IMR-90 (cell line): ENCODE results near the gene CNTRL. TPM values are rescaled to one million over a fixed set of nuclear protein-coding genes. Genes with fewer than 3 reads are reported as not detected.

Source experiments
- ATAC-seq: fragments of 200-7000 bp; cut with Tn5 transposase; 2 replicates; pipeline ENCODE4 v1.9.1; 2020; ENCODE audit warnings: low read depth, mild to moderate bottlenecking, moderate library complexity
- BruUV-seq: library from RNA; stranded (reverse); fragments of 400-500 nt; replicated peaks from 2 replicates; lab custom pipeline; 2021; lab: Mats Ljungman, UMichigan
- CTCF ChIA-PET: fragments of 300-600 bp; formaldehyde crosslinking; extraction: SDS; loops from one replicate; lab custom pipeline; 2021; ENCODE audit warnings: antibody characterized with exemption; lab: Yijun Ruan, JAX
- POLR2A ChIA-PET: fragments of 300-600 bp; sonication (Branson Sonifier 250); formaldehyde crosslinking; loops from one replicate; lab custom pipeline; 2022; ENCODE audit warnings: antibody characterized with exemption; ENCODE audit not compliant: unreplicated experiment; lab: Charles Lee
- DNase-seq: peaks from one replicate; pipeline ENCODE4 v3.0.0; 2013
- H2AFZ ChIP-seq: replicated peaks from 2 replicates; pipeline ENCODE3; 2013; ENCODE audit warnings: low read length, mild to moderate bottlenecking; ENCODE audit not compliant: poor library complexity
- H2AK5ac ChIP-seq: 2 replicates; pipeline ENCODE4 v1.6.1; 2013; ENCODE audit warnings: low read depth, low read length, inconsistent platforms
- H2AK9ac ChIP-seq: replicated peaks from 2 replicates; pipeline ENCODE3; 2013; ENCODE audit warnings: mild to moderate bottlenecking, low read depth, low read length, moderate library complexity; ENCODE audit not compliant: poor library complexity
- H2BK120ac ChIP-seq: 2 replicates; pipeline ENCODE4 v1.6.1; 2013; ENCODE audit warnings: low read depth, low read length, inconsistent platforms
- H2BK15ac ChIP-seq: 3 replicates; pipeline ENCODE4 v1.6.1; 2013; ENCODE audit warnings: low read depth, low read length, inconsistent platforms
- H2BK20ac ChIP-seq: 2 replicates; pipeline ENCODE4 v1.6.1; 2013; ENCODE audit warnings: low read depth, mild to moderate bottlenecking, inconsistent platforms, low read length, moderate library complexity
- H2BK5ac ChIP-seq: 2 replicates; pipeline ENCODE4 v1.6.1; 2013; ENCODE audit warnings: mild to moderate bottlenecking, low read depth, low read length, inconsistent platforms; ENCODE audit not compliant: poor library complexity, severe bottlenecking
- H3K14ac ChIP-seq: replicated peaks from 2 replicates; pipeline ENCODE4 v1.6.1; 2013; ENCODE audit warnings: low read depth, low read length, inconsistent platforms
- H3K18ac ChIP-seq: 2 replicates; pipeline ENCODE4 v1.6.1; 2013; ENCODE audit warnings: low read depth, low read length, control low read depth
- H3K23ac ChIP-seq: 2 replicates; pipeline ENCODE4 v1.6.1; 2013; ENCODE audit warnings: low read depth, low read length, inconsistent platforms
- H3K27ac ChIP-seq: 2 replicates; pipeline ENCODE4 v1.5.1; 2013; ENCODE audit warnings: mild to moderate bottlenecking, control low read depth, low read length; ENCODE audit not compliant: insufficient read depth
- H3K27me3 ChIP-seq: 2 replicates; pipeline ENCODE4 v1.6.1; 2013; ENCODE audit warnings: low read length; ENCODE audit not compliant: control insufficient read depth, insufficient read depth
- H3K36me3 ChIP-seq: 2 replicates; pipeline ENCODE4 v1.6.1; 2013; ENCODE audit warnings: low read length, mixed read lengths; ENCODE audit not compliant: control insufficient read depth, insufficient read depth
- H3K4ac ChIP-seq: 2 replicates; pipeline ENCODE4 v1.6.1; 2013; ENCODE audit warnings: low read depth, low read length, inconsistent platforms
- H3K4me1 ChIP-seq: 2 replicates; pipeline ENCODE4 v1.6.1; 2013; ENCODE audit warnings: low read length, mixed read lengths; ENCODE audit not compliant: control insufficient read depth, insufficient read depth
- H3K4me2 ChIP-seq: 2 replicates; pipeline ENCODE4 v1.6.1; 2013; ENCODE audit warnings: low read depth, mild to moderate bottlenecking, control low read depth, low read length, moderate library complexity
- H3K4me3 ChIP-seq: 2 replicates; pipeline ENCODE4 v1.5.1; 2013; ENCODE audit warnings: low read depth, mild to moderate bottlenecking, control low read depth, low read length, moderate library complexity; ENCODE audit not compliant: insufficient read depth
- H3K56ac ChIP-seq: 2 replicates; pipeline ENCODE4 v1.6.1; 2013; ENCODE audit warnings: low read length, inconsistent platforms; ENCODE audit not compliant: insufficient read depth; ENCODE audit errors: extremely low read depth
- H3K79me1 ChIP-seq, 2 experiments: 2 replicates each; pipeline ENCODE4 v1.6.1; 2013; ENCODE audit warnings: low read length in 2 of 2, inconsistent platforms in 1 of 2, low read depth in 1 of 2
- H3K9ac ChIP-seq: 2 replicates; pipeline ENCODE4 v1.6.1; 2013; ENCODE audit warnings: low read depth, low read length, control low read depth
- H3K9me1 ChIP-seq: 2 replicates; pipeline ENCODE4 v1.6.1; 2013; ENCODE audit warnings: low read length, inconsistent platforms; ENCODE audit not compliant: insufficient read depth
- H3K9me3 ChIP-seq: 2 replicates; pipeline ENCODE4 v1.6.1; 2013; ENCODE audit warnings: low read length; ENCODE audit not compliant: control insufficient read depth, insufficient read depth
- H4K20me1 ChIP-seq: 2 replicates; pipeline ENCODE4 v1.6.1; 2013; ENCODE audit warnings: low read length, inconsistent platforms; ENCODE audit not compliant: insufficient read depth
- H4K5ac ChIP-seq: 2 replicates; pipeline ENCODE4 v1.6.1; 2013; ENCODE audit warnings: mild to moderate bottlenecking, low read depth, low read length, control low read depth
- H4K8ac ChIP-seq, 2 experiments: 2 replicates each; pipeline ENCODE4 v1.6.1; 2013; ENCODE audit warnings: low read depth in 2 of 2, low read length in 2 of 2, control low read depth in 1 of 2, inconsistent platforms in 1 of 2
- H4K91ac ChIP-seq: 2 replicates; pipeline ENCODE4 v1.6.1; 2013; ENCODE audit warnings: low read depth, low read length, inconsistent platforms; ENCODE audit not compliant: insufficient read depth
- CEBPB ChIP-seq: IDR thresholded peaks from 2 replicates; pipeline ENCODE4 v1.6.1; 2012; ENCODE audit warnings: low read depth, low read length, improper control_type of control experiment
- CHD1 ChIP-seq: IDR thresholded peaks from 2 replicates; pipeline ENCODE4 v1.6.1; 2012; ENCODE audit warnings: low read depth, low read length, improper control_type of control experiment
- MAFK ChIP-seq: IDR thresholded peaks from 2 replicates; pipeline ENCODE4 v1.6.1; 2012; ENCODE audit warnings: low read depth, low read length, improper control_type of control experiment
- MAZ ChIP-seq: IDR thresholded peaks from 2 replicates; pipeline ENCODE4 v1.6.1; 2012; ENCODE audit warnings: low read depth, mild to moderate bottlenecking, low read length, improper control_type of control experiment, moderate library complexity, borderline replicate concordance
- MXI1 ChIP-seq: IDR thresholded peaks from 2 replicates; pipeline ENCODE4 v1.6.1; 2012; ENCODE audit warnings: low read depth, mild to moderate bottlenecking, low read length, moderate library complexity, borderline replicate concordance
- NFE2L2 ChIP-seq: fragments of 150-350 bp; IDR thresholded peaks from 2 replicates; pipeline ENCODE4 v1.6.1; 2016; ENCODE audit warnings: low read depth, mild to moderate bottlenecking, low read length
- POLR2A ChIP-seq: IDR thresholded peaks from 2 replicates; pipeline ENCODE4 v1.6.1; 2012; ENCODE audit warnings: mild to moderate bottlenecking, low read depth, low read length
- RAD21 ChIP-seq: IDR thresholded peaks from 2 replicates; pipeline ENCODE4 v1.6.1; 2012; ENCODE audit warnings: low read length, improper control_type of control experiment
- RCOR1 ChIP-seq: IDR thresholded peaks from 2 replicates; pipeline ENCODE4 v1.6.1; 2012; ENCODE audit warnings: mild to moderate bottlenecking, low read length, improper control_type of control experiment; ENCODE audit not compliant: insufficient replicate concordance
- RFX5 ChIP-seq: IDR thresholded peaks from 2 replicates; pipeline ENCODE4 v1.8.0; 2012; ENCODE audit warnings: low read depth, mild to moderate bottlenecking, low read length, moderate library complexity
- SMC3 ChIP-seq: fragments of 150-350 bp; IDR thresholded peaks from 2 replicates; pipeline ENCODE4 v1.6.1; 2016; ENCODE audit warnings: low read depth, mild to moderate bottlenecking, antibody characterized with exemption, low read length, moderate library complexity
- WGBS, 2 experiments: methylation state at CpG; one replicate each; pipeline versions ENCODE4 v1.1.5 to v1.1.7; 2013; ENCODE audit warnings: missing lambda C conversion rate in 2 of 2; ENCODE audit not compliant: insufficient read length in 1 of 2; ENCODE audit errors: extremely low coverage in 2 of 2; 5-methylcytosine and 5-hydroxymethylcytosine counted together
- dilution Hi-C: fragments of 300-500 bp; cut with HindIII; formaldehyde crosslinking; loops from one replicate; pipeline ENCODE4 v1.14.3; 2018; ENCODE audit warnings: low sequenced_read_pairs; ENCODE audit not compliant: unreplicated experiment
- in situ Hi-C: fragments of 300-500 bp; cut with MboI; formaldehyde crosslinking; loops from 3 replicates; pipeline ENCODE4 v1.14.3; 2019; ENCODE audit warnings: low sequenced_read_pairs, inconsistent platforms, mixed read lengths
- intact Hi-C: fragments of 100-400 bp; cut with micrococcal nuclease; formaldehyde crosslinking; loops from 2 replicates; pipeline ENCODE4 v1.10.0; 2022
- polyA plus RNA-seq, 3 experiments: library from polyadenylated mRNA; depleted of rRNA; stranded (reverse); fragments of >200 nt; gene quantifications; 2 replicates each; pipeline ENCODE4 v1.2.3, GENCODE V29; 2012; ENCODE audit warnings: low replicate concordance in 1 of 3
- total RNA-seq: library from RNA; depleted of rRNA; stranded (reverse); fragments of >200 nt; gene quantifications from 2 replicates; pipeline ENCODE4 v1.2.3, GENCODE V29; 2012
- TF ChIP-seq, protein P1 (sequence below): conservative IDR thresholded peaks from 2 replicates; pipeline ENCODE4 v1.5.1; 2012; ENCODE audit warnings: mild to moderate bottlenecking, low read depth, low read length, improper control_type of control experiment

The CNTRL gene
- total and polyA plus RNA-seq, 2 of the 4 experiments (the other 2 are of a cell fraction), result 4.5 to 7.3 TPM

- Histone ChIP-seq H2BK5ac (no peak overlapping the region), H4K91ac (no peak overlapping the region), H3K4ac (no peak overlapping the region), H4K5ac (no peak overlapping the region), H2BK15ac (no peak overlapping the region), H3K27ac (no peak overlapping the region), H3K18ac (no peak overlapping the region), H2AFZ (no peak overlapping the region), H3K23ac (no peak overlapping the region), H3K4me2 (no peak overlapping the region), H3K36me3 (peaks cover 22% of the 10 kb centered on the region), H3K4me3 (no peak overlapping the region), H3K9me3 (no peaks in the 10 kb centered on the region), H3K79me1 (no peaks in the 10 kb centered on the region; a peak in 1 of 4 replicates), H4K20me1 (no peaks in the 10 kb centered on the region), H3K14ac (no peak overlapping the region), H3K27me3 (no peaks in the 10 kb centered on the region), H4K8ac (no peak overlapping the region), H3K9me1 (0 out of 2 replicates have a peak, but pooled peaks cover 6% of the 10 kb centered on the region), H2BK120ac (no peak overlapping the region), H3K56ac (no peak overlapping the region), H2AK5ac (no peak overlapping the region), H3K9ac (no peak overlapping the region), H3K4me1 (no peaks in the 10 kb centered on the region), H2BK20ac (no peak overlapping the region), H2AK9ac (no peak overlapping the region)
- ATAC-seq (no peak), DNase-seq (no peak)
- no CpG with 5 or more reads among the region's 1 CpG for WGBS, 2 experiments
- TF ChIP-seq MAFK, result no peak
- no peak for TF ChIP-seq POLR2A
- no peak for TF ChIP-seq RCOR1
- TF ChIP-seq SMC3, result no peak
- TF ChIP-seq MAZ, result no peak
- no peak for TF ChIP-seq RFX5
- TF ChIP-seq CHD1, result no peak
- TF ChIP-seq, protein P1, sequence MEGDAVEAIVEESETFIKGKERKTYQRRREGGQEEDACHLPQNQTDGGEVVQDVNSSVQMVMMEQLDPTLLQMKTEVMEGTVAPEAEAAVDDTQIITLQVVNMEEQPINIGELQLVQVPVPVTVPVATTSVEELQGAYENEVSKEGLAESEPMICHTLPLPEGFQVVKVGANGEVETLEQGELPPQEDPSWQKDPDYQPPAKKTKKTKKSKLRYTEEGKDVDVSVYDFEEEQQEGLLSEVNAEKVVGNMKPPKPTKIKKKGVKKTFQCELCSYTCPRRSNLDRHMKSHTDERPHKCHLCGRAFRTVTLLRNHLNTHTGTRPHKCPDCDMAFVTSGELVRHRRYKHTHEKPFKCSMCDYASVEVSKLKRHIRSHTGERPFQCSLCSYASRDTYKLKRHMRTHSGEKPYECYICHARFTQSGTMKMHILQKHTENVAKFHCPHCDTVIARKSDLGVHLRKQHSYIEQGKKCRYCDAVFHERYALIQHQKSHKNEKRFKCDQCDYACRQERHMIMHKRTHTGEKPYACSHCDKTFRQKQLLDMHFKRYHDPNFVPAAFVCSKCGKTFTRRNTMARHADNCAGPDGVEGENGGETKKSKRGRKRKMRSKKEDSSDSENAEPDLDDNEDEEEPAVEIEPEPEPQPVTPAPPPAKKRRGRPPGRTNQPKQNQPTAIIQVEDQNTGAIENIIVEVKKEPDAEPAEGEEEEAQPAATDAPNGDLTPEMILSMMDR, result no peak
- TF ChIP-seq RAD21, result no peak
- TF ChIP-seq CEBPB, result no peak
- TF ChIP-seq NFE2L2, result no peak
- TF ChIP-seq MXI1, result no peak
- dilution Hi-C loops (no loop called here), in situ Hi-C loops (no loop called here), intact Hi-C loops (no loop called here)
- POLR2A ChIA-PET, result no interaction called here
- CTCF ChIA-PET, result no interaction called here
- BruUV-seq, result no TSS peak
Observed at GRCh38 chr9:121141706-121142105, 67.0 kb downstream of the CNTRL start.
